ENCODE measurements around the gene B4GALNT3.

DNA sequence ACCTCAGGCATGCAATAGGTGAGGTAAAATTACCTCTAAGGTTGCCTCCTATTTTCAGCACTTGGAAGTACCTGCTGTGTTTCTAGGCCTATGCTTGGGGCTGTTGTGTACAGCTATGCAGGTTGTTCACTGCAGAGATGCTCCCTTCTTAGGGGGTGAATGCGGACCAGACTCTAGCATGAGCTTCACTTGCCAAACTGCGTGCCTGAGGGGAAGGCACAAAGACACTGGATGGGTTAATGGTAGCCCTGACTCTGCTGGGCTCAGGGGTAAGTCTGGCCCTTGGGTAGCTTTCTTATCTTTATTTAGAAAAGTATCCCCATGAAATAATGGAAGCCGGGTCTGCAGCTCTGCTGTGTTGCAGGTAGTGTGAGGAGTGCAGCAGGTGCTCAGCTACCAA, 35.7 kb downstream of the B4GALNT3 start:
- TF ChIP-seq, protein P1, sequence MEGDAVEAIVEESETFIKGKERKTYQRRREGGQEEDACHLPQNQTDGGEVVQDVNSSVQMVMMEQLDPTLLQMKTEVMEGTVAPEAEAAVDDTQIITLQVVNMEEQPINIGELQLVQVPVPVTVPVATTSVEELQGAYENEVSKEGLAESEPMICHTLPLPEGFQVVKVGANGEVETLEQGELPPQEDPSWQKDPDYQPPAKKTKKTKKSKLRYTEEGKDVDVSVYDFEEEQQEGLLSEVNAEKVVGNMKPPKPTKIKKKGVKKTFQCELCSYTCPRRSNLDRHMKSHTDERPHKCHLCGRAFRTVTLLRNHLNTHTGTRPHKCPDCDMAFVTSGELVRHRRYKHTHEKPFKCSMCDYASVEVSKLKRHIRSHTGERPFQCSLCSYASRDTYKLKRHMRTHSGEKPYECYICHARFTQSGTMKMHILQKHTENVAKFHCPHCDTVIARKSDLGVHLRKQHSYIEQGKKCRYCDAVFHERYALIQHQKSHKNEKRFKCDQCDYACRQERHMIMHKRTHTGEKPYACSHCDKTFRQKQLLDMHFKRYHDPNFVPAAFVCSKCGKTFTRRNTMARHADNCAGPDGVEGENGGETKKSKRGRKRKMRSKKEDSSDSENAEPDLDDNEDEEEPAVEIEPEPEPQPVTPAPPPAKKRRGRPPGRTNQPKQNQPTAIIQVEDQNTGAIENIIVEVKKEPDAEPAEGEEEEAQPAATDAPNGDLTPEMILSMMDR (IDR thresholded peaks at IDR 0.05; ENCODE audit: low read depth, low read length), result no peak
- no peak for TF ChIP-seq POLR2A (IDR thresholded peaks at IDR 0.05; ENCODE audit: extremely low read depth, insufficient read length)
- TF ChIP-seq, protein P2, sequence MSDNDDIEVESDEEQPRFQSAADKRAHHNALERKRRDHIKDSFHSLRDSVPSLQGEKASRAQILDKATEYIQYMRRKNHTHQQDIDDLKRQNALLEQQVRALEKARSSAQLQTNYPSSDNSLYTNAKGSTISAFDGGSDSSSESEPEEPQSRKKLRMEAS (IDR thresholded peaks at IDR 0.05; ENCODE audit: low read depth, low read length), result no peak

Measured in NB4 (cell line).